GM12872 (cell line): ENCODE data around the gene FLVCR1.

Source experiments
- CTCF ChIP-seq: IDR thresholded peaks from 3 replicates; pipeline ENCODE4 v1.5.1; 2011; ENCODE audit warnings: low read depth, mild to moderate bottlenecking, low read length, moderate library complexity; ENCODE audit not compliant: insufficient read depth

The FLVCR1 gene

GRCh38 chr1:212853658-212854057 is 4.4 kb upstream of the FLVCR1 start:
- TF ChIP-seq CTCF, result no peak

- TF ChIP-seq CTCF, result no peak
Measured at GRCh38 chr1:212856755-212857154, 1.3 kb upstream of the FLVCR1 start.

GRCh38 chr1:212858461-212859265 is 588 bp downstream of the FLVCR1 start:
- no peak for TF ChIP-seq CTCF

- TF ChIP-seq CTCF, result no peak
Measured at GRCh38 chr1:212860713-212861581, 2.9 kb downstream of the FLVCR1 start.

- no peak for TF ChIP-seq CTCF
Measured at GRCh38 chr1:212862111-212862690, 4.1 kb downstream of the FLVCR1 start.

- TF ChIP-seq CTCF, result no peak
Measured at GRCh38 chr1:212864201-212864600, 6.1 kb downstream of the FLVCR1 start.

GRCh38 chr1:212867192-212867591 is 9.1 kb downstream of the FLVCR1 start:
- no peak for TF ChIP-seq CTCF
